Lower leg skin (tissue), 4 donors: Measurements from ENCODE around the gene GCNT2. TPM values are rescaled to one million over a fixed set of nuclear protein-coding genes. Genes with fewer than 3 reads are reported as not detected.
"Not testable (repeated sequence)": the region's sequence is repeated elsewhere in the genome, so short reads cannot be mapped to it uniquely, and the experiment has no call there.

Source experiments
- DNase-seq, 2 donors: peaks; one replicate each; pipeline ENCODE4 v3.0.0-alpha.2; 2019; ENCODE audit warnings: low spot score in 2 of 2
- H3K4me3 ChIP-seq: fragments of 200-600 bp; sonication (generic); 2 replicates; pipeline ENCODE4 v1.5.1; 2017; ENCODE audit warnings: mild to moderate bottlenecking, low read depth; ENCODE audit not compliant: poor library complexity, severe bottlenecking
- CTCF ChIP-seq, 3 donors: fragments of 450-650 bp; IDR thresholded peaks; one replicate each; pipeline ENCODE4 v1.5.1; 2016; ENCODE audit warnings: antibody characterized with exemption in 3 of 3, mild to moderate bottlenecking in 3 of 3, moderate library complexity in 2 of 3
- POLR2A ChIP-seq, 2 donors: fragments of 450-650 bp; IDR thresholded peaks; one replicate each; pipeline ENCODE4 v1.6.1; 2016 to 2017; ENCODE audit warnings: antibody characterized with exemption in 2 of 2, mild to moderate bottlenecking in 1 of 2, moderate library complexity in 1 of 2
- WGBS, 2 donors: methylation state at CpG; one replicate each; pipeline ENCODE4 v1.1.5; 2018; 5-methylcytosine and 5-hydroxymethylcytosine counted together
- intact Hi-C: fragments of 100-400 bp; cut with DNase I; formaldehyde crosslinking; loops from one replicate; pipeline ENCODE4 v1.15.0; 2023; ENCODE audit warnings: low total_unique reads
- total RNA-seq, 4 donors: library from RNA; depleted of rRNA; stranded (reverse); fragments of >200 nt; gene quantifications; one replicate each; pipeline ENCODE4 v1.1.0, GENCODE V29; 2016

Gene GCNT2
- total RNA-seq, 4 donors from 2014 or later: 5.6 to 12.0 (median 10.7) TPM

DNA sequence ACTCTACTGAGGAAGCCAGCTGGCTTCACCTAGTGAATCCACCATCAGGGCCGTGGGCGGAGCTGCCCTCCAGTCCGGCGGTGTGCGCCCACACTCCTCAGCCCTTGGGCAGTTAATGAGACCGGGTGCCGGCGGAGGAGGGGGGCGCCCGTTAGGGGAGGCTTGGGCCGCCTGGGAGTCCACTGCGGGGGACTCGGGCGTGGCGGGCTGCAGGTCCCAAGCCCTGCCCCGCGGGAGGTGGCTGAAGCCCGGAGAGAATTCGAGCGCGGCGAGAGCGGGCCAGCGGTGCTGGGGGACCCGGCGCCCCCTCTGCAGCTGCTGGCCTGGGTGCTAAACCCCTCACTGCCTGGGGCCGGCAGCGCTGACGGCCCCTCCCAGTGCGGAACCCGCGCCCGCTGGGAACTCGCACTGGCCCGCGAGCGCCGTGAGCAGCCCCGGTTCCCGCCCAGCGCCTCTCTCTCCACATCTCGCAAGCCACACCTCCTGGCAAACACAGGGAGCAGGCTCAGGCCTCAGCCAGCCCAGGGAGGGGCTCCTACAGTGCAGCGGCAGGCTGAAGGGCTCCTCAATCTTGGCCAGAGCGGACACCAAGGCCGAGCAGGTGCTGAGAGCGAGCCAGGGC lies 38.4 kb upstream of the GCNT2 start:
- WGBS, 2 donors: 94 to 95% methylated on average over 42 to 46 of the region's 46 CpGs
- H3K4me3 ChIP-seq: no peak overlapping the region
- TF ChIP-seq POLR2A (IDR thresholded peaks at IDR 0.05): no peak
- TF ChIP-seq CTCF (IDR thresholded peaks at IDR 0.05): no peak
- intact Hi-C loops: no loop called here
- DNase-seq: peak in 1 of 2 donors; percentile 45

DNA sequence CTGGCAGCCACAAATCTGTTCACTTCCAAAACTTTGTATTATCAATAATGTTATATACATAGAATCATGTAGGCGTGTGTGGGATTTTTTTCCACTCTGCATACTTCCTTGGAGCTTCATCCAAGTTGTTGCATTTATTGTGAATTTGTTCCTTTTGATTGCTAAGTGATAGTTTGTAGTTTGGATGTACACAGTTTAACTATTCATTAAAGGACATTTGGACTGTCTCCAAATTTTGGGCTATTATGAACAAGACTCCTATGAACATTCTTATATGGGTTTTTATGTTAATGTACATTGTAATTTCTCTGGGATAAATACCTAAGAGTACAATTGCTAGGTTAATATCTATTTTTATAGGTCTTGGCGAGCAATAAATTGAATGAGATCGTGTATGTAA lies 36.2 kb upstream of the GCNT2 start:
- intact Hi-C loops: no loop called here
- 60 to 62% methylated on average over 3 of the region's 3 CpGs for WGBS, 2 donors
- no peak for DNase-seq
- no peak overlapping the region for H3K4me3 ChIP-seq
- TF ChIP-seq POLR2A (IDR thresholded peaks at IDR 0.05): no peak
- TF ChIP-seq CTCF (IDR thresholded peaks at IDR 0.05): no peak

GRCh38 chr6:10485406-10485805 lies 35.7 kb upstream of the GCNT2 start:
- TF ChIP-seq CTCF (IDR thresholded peaks at IDR 0.05): no peak
- no peak for TF ChIP-seq POLR2A (IDR thresholded peaks at IDR 0.05)
- 78% methylated on average over 7 of the region's 7 CpGs for WGBS, 2 donors
- intact Hi-C loops: no loop called here

DNA sequence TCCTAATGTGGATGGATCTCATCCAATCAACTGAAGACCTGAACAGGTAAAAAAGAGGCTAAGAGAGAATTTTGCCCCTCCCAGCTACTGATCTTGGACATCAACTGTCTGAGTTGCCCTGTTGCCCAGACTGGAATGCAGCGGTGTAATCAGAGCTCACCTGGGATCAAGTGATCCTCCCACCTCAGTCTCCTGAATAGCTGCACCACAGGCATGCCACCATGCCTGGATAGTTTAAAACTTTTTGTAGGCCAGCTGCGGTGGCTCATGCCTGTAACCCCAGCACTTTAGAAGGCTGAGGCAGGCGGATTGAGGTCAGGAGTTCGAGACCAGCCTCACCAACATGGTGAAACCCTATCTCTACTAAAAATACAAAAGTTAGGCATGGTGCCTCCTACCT lies 34.9 kb upstream of the GCNT2 start:
- TF ChIP-seq CTCF (IDR thresholded peaks at IDR 0.05) (no peak), POLR2A (IDR thresholded peaks at IDR 0.05) (no peak)
- intact Hi-C loops: no loop called here
- WGBS, 2 donors: 90 to 96% methylated on average over 1 to 4 of the region's 4 CpGs

More at GRCh38 chr6:10485406-10485805, 35.7 kb upstream of the GCNT2 start:
- no peak for DNase-seq
- H3K4me3 ChIP-seq: no peak overlapping the region

GRCh38 chr6:10486944-10487588 lies 34.1 kb upstream of the GCNT2 start:
- DNase-seq, H3K4me3 ChIP-seq, intact Hi-C loops: not testable (repeated sequence)
- 88% methylated on average over 9 of the region's 9 CpGs for WGBS, 2 donors

More for the DNA sequence above, 34.9 kb upstream of the GCNT2 start:
- H3K4me3 ChIP-seq: no peak overlapping the region
- DNase-seq: peak in 1 of 2 donors; percentile 29

DNA sequence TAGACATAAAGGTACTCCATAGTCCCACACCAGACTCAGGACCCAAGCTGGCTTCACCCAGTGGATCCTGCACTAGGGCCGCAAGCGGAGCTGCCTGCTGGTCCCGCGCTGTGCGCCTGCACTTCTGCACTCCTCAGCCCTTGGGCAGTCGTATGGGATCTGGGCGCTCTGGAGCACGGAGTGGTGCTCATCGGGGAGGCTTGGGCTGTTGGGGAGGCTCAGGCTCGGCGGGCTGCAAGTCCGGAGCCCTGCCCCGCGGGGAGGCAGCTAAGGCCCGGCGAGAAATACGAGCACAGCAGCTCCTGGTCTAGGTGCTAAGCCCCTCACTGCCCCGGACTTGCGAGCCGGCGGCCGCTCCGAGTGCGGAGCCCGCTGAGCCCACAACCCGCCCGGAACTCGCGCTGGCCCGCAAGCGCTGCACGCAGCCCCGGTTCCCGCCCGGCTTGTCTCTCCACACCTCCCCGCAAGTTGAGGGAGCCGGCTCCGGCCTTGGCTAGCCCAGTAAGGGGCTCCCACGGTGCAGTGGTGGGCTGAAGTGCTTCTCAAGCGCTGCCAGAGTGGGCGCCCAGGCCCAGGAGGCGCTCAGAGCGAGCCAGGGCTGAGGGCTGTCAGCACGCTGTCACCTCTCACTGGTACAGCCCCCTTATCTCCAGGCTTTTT lies 33.4 kb upstream of the GCNT2 start:
- intact Hi-C loops: no loop called here
- 80 to 92% methylated on average over 35 to 43 of the region's 44 CpGs for WGBS, 2 donors
- H3K4me3 ChIP-seq: no peak overlapping the region
- no peak for TF ChIP-seq POLR2A (IDR thresholded peaks at IDR 0.05)
- no peak for TF ChIP-seq CTCF (IDR thresholded peaks at IDR 0.05)
- peak in 1 of 2 donors; percentile 71 for DNase-seq
